IPS-11a (cell line): ENCODE measurements around the gene MIOX.
"Not testable (repeated sequence)": the region's sequence is repeated elsewhere in the genome, so short reads cannot be mapped to it uniquely, and the experiment has no call there.

Experiments used
- H3K4me3 ChIP-seq: one replicate; pipeline ENCODE4 v1.5.1; 2013; ENCODE audit warnings: low read depth, low read length, control low read depth

MIOX gene

DNA sequence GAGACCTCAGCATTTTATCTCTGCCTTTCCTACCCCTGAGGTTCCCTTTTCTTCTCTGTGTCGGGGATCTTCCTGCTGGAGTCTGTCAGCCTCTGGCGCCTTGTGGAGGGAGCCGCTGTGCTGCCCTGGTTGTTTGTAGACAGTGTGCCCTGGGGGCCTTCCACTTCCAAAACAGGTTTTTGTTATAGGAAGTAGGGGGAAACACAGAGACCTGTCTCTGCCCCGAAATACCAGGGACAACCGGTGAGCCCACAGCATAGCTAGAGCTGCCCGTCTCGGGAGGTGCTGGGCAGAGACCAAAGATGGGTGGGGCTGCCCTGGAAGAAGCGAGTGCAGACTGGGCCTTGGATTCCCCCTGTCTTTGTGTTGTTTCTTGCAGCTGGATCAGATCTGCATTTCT lies 29.4 kb downstream of the MIOX start:
- H3K4me3 ChIP-seq = no peak overlapping the region

DNA sequence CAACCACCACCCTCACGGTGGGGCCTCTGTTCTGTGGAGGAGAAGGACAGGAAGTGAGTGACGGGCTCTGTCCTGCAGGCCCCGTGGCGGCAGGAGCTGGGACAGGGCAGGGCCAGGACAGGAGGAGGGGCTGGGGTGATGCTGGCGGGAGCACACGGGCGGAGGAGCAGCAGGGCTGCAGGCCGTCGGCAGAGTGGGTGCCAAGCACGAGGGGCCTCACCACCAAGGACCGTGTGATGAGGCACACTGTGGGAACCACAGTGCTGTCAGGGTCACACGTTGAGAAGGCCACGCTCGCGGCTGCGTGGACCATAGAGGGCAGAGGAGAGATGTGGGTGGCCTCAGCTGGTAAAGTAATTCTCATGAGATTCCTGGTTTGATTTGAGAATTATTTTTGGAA lies 30.2 kb downstream of the MIOX start:
- no peak overlapping the region for H3K4me3 ChIP-seq

DNA sequence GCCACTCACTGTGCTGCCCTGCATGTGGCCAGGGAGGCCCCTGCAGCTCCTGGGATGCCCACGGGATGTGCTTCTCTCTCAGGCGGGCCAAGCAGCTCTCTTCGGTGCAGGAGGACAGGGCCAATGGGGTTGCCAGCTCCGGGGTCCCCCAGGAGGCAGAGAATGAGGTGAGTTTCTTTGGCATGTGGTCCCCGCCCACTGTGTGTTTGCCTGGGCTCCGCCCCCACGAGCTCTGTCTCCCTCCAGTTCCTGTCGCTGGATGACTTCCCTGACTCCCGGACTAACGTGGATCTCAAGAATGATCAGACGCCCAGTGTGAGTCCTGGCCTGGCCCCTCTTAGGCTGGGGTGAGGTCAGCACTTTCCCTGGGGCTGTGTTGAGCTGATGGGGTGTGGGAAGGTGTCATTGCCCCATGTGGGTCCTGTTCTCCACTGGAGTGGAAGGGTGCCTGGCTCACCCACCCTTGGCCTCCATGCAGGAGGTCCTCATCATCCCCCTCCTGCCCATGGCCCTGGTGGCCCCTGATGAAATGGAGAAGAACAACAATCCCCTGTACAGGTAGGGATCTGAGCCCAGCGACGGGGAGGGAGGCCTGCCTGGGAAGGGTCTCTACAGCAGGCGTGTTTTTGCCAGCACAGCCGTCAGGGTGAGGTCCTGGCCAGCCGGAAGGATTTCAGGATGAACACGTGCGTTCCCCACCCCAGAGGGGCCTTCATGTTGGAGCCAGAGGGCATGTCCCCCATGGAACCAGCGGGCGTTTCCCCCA lies 31.0 kb downstream of the MIOX start:
- H3K4me3 ChIP-seq = no peak overlapping the region

DNA sequence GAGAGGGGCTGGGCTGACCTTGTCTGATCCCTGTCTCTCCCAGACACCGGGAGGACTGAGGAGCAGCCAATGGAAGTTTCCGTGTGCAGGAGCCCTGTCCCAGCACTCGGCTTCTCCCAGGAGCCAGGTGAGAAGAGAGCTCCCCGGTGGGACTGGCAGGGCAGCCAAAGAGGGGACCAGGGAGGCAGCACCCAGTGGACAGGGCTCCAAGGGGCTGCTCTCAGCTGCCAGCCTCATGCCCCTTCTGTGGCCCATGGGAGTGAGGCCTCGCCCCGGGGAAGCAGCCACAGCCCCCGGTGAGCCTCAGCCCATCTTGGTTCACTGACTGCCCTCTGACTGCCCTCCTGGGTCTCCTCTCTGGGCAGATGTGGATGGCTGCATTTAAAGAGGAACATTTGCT lies 31.9 kb downstream of the MIOX start:
- no peak overlapping the region for H3K4me3 ChIP-seq

DNA sequence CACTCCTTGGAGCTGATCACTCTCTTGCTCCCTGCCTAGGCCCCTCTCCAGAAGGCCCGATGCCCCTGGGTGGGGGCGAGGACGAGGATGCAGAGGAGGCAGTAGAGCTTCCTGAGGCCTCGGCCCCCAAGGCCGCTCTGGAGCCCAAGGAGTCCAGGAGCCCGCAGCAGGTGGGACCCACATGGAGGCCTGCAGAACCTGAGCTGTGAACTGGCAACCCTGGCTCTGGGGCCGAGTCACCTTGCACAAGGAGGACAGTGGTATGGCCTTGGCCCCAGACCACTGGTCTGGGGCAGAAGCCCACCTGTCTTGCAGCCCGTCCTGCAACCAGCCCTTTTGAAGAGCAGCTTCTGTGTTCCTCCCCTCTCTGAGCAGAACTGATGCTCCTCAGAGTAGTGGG lies 32.5 kb downstream of the MIOX start:
- H3K4me3 ChIP-seq = no peak overlapping the region

DNA sequence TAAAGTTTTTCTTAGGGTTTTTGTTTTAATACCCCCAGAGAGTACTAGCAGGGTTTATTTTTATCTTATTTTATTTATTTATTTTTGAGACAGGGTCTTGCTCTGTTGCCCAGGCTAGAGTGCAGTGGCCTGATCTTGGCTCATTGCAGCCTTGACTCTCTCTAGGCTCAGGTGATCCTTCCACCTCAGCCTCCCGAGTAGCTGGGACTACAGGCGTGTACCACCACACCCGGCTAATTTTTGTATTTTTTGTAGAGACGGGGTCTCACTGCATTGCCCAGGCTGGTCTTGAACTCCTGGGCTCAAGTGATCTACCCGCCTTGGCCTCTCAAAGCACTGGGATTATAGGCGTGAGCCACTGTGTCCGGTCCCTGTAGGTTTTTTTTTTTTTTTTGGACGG lies 33.5 kb downstream of the MIOX start:
- H3K4me3 ChIP-seq = not testable (repeated sequence)

DNA sequence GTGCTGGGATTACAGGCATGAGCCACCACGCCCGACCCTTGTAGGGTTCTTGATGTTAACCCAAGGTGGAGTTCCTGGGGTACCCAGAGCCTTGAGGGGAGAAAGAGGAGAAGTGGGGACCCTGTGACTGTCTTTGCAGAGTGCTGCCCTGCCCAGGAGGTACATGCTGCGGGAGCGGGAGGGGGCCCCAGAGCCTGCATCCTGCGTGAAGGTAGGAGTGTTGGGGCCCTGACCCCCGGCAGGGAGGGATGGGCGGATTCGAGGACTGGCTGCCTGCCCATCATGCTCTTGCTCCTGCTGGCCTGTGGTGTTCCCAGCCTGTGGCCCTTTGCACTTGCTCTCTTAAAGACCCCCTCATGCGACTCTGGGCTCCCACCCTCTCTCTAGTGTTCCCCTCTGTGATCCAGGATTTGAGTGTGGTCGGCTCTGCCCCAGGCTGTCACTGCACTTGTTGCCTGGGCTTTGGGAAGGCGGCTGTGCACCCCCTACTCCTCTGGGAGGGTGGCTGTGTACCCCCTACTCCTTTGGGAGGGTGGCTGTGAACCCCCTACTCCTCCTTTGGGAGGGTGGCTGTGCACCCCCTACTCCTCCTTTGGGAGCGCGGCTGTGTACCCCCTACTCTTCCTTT lies 34.3 kb downstream of the MIOX start:
- H3K4me3 ChIP-seq = no peak overlapping the region

DNA sequence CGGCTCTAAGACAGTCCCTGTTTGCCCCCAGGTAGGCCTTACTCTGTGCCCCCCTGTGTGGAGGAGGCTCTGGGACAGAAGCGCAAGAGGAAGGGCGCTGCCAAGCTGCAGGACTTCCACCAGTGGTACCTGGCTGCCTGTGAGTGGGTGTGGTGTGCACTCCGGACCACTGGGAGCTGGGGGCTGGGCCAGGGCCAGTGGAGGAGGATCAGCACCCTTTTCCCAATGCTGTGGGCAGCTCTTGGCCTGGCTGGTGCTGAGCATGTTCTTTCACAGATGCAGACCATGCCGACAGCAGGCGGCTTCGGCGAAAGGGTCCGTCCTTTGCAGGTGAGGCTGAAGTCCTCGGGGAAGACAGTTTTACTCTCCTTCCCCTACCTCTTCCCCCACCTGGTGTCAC lies 35.1 kb downstream of the MIOX start:
- H3K4me3 ChIP-seq = no peak overlapping the region

DNA sequence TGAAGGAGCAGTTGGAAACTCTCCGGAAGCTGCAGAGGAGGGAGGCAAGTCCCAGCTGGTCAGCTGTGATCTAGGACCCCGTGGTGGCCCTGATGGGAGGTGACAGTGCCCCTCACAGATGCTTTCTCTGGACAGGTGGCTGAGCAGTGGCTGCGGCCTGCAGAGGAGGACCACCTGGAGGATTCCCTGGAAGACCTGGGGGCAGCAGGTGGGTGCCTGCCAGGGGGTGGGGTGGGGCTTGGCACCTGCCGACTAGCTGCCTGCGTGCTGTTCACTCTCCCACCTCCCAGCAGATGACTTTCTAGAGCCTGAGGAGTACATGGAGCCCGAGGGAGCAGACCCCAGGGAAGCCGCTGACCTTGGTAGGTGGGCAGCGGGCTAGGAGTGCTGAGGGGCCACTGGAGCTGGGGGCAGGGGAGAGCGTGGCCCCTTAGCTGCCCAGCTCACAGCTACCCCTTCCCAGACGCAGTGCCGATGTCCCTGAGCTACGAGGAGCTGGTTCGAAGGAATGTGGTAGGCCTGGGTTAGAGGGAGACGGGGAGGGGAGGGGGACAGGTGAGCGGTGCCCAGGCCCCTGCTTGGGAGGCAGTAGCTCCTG lies 35.6 kb downstream of the MIOX start:
- H3K4me3 ChIP-seq = no peak overlapping the region

DNA sequence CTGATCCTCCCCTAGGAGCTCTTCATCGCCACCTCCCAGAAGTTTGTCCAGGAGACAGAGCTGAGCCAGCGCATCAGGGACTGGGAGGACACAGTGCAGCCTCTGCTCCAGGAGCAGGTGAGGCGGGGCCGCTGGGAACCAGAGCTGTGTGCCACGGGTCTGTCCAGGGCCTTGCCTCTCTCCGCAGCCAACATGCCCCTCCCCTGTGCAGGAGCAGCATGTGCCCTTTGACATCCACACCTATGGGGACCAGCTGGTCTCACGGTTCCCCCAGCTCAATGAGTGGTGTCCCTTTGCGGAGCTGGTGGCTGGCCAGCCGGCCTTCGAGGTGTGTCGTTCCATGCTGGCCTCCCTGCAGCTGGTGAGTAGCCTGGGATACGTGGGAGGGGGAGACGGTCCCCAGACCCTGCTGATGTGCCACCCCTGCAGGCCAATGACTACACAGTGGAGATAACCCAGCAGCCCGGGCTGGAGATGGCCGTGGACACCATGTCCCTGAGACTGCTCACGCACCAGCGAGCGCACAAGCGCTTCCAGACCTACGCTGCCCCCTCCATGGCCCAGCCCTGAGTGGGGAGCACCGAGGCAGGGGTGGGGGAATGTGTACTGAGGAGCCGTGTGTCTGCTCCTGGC lies 36.3 kb downstream of the MIOX start:
- no peak overlapping the region for H3K4me3 ChIP-seq

DNA sequence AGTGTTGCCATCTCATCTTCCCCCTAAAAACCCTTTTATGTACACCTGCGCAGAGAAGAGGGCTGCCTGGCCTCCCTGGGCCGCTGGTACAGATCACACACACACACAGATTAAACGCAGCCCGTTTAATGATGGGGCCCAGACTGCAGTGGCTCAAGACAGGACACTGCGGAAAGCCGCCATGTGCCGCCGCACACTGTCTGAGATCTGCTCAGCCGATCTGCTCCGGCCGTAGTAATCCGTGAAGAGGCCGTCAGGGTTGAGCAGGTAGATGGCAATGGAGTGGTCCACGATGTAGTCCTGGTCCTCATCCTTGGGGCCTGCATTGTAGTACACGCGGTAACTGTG lies 36.8 kb downstream of the MIOX start:
- H3K4me3 ChIP-seq = no peak overlapping the region

DNA sequence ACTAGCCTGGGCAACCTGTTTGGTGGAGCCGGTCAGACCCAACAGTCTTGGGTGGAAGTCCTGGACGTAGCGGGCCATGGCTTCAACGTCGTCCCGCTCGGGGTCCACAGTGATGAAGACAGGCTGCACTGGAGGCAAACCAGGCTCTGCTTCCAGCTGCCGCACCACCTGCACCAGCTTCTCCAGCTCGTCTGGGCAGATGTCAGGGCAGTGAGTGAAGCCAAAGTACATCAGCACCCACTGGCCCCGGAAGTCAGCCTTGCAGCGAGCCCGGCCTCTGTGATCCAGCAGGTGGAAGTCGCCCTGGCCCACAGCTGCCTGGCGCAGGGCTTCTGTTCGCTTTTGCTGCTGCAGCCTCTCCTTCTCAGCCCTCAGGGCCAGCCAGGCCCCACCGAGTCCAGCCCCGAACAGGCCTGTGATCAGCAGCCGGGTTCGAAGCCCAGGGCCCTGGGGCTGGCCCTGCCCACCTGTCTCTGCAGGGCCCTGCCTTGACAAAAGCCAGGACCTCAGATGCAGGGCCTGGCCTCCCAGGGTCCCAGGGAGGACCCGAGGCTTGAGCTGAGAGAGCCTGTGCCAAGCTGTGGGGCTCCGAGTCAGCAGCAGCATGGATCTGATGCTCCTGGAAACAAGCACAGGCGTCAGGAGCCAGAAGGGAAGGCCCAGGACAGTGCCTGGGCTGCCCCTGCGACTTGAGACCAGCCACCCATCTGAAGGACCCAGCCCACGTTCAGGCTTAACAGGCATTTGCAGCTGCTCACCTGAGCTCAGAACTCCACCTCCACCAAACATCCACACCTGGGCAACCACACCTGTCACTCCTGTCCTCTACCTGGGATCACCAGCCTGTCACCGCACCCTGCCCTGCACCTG lies 37.4 kb downstream of the MIOX start:
- H3K4me3 ChIP-seq = no peak overlapping the region

DNA sequence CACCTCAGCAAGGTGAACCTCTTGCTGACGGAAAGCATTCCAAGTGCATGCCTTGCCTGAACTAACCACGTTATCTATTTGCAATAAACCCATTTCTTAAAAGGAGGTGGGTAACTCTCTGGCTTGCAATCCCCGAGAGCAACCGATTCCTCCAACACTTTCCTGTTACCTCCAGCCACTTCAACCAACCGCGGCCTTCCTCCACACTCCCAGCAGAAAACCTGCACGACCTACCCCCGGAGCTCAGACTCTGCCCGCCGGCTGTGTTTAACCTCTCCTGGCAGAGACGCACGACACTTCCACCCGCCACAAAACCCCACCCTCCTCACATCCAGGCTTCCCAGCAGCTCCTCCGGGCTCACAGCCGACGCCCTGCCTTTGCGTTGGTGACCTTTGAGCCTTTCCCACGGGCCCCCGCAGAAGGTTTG lies 38.0 kb downstream of the MIOX start:
- peak overlapping the region; percentile 69 for H3K4me3 ChIP-seq

DNA sequence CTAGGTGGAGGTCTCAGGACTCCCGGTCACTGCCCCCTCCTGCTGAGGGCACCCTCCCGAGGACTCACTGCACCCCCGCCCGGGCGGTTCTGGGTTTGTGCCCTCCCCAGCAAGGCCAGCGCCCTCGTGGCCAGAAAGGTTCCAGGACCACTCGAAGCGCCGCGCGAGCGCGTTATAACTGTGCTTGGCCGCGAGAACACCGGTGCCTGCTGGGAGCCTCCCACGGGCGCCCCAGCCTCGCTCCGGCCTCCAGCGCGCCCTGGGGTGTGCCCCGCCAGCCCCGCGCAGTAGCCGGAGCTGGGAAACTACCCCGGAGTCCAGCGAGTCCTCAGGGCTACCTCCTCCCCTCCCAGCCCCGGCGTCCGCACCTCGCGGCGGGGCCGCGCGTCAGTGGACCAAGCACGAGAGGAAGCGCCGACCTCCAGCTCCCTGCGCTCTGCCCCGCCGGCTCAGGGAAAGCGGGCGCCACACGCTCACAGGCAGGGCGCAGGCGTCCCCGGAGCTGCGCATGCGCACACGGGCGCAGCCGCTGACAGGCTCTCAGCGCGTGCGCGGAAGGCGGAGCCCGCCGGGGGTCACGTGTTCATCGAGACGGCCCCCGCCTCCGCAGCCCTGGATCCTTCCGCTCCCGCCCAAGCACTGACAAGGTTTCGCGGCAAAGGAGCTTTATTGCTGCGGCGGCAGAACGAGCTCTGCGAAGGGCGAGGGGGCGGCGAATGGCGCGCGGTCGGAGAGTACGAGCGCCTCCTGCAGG lies 38.6 kb downstream of the MIOX start, which contains the start of gene SCO2:
TSS of gene SCO2 (minus strand) at position 495 of the 754 bp plus-strand sequence. CDS start 1,187 bp downstream, outside the sequence.
- peak within 1 kb of the TSS; percentile 69 for H3K4me3 ChIP-seq

DNA sequence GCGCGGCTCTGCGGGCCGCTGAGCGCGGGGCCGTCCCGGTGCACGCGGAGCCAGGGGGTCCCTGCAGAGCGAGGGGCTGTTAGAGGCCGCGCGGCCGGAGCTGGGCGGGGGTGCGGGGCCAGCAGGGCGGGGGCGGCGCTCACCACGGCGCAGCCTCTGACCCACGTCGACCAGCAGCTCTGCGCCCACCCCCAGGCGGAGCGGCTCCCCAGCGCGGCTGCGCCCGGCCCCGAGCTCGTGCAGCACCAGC lies 39.1 kb downstream of the MIOX start:
- H3K4me3 ChIP-seq = peak overlapping the region; percentile 69

DNA sequence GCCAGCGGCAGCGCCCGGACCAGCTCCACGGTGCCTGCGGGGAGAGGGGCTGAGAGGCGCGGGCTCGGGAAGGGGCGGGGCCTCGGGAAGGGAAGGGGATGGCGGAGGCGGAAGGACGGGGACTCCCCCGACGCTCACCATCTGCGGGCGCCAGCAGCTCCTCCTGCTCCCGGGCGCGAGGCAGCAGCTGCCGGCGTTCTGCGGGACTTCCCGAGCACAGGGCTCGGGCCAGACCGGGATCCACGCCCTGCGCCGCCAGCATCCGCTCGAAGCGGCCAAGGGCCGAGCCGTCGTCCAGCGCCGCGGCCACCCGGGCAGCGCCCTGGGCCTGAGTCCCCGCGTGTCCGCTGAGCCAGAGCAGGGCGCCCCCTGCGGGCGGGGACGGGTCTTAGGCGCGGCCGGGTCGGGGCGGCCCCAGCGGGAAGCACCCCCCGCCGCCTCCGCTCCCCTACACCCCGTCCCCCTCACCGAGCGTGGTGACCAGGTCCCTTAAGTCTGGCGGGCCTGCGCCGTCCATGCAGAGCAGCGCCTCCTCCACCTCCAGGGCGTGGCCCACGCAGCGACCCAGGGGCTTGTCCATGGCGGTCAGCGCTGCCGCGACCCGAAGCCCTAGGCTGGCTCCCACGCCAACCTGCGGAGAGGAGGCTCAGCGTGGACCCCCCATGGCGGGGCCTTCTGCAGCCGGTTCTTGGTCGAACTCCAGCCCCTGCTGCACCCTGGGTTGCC lies 39.6 kb downstream of the MIOX start:
- peak overlapping the region; percentile 69 for H3K4me3 ChIP-seq

DNA sequence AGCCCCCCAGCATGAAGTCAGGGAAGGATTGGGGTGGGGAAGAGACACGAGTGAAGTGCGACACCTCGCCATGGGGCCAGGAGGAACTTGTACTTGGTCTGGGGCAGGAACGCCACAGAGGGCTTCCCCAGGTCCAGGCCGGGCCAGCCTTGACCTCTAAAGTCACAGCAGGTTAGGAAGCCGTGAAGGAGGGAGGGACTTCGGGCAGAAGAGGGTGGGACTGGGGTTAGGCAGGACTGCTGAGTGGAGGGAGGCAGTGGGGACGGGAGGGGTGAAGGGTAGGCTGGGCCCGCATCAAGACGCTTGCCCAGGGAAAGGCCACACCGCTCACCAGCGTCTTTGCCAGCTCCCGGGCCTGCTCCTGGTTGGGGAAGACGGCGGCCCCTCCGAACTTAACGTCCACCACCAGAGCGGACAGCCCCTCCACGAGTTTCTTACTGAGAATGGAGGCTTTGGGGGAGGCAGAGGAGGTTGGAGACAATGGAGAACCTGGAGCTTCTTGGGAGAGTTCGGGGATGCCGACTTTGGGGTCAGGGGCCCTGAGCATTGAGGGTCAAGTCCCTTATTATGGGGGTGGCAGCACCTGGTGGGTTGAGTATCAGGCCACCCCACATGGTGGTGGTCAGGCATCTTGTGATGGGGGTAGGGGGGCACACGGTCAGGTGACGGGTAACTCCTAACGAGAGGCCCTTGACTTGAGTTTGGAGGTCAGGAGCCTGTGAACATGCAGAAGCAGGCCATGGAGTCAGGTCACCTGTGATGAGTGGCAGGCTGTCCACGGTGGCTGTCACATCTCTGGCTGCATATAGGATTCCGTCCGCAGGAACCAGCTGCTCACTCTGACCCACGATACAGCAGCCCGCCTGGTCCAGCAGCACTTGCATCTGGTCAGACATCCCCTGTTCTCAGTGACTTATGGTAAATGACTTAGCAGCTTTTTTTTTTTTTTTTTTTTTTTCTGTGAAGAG lies 40.5 kb downstream of the MIOX start:
- H3K4me3 ChIP-seq = peak overlapping the region; percentile 69

DNA sequence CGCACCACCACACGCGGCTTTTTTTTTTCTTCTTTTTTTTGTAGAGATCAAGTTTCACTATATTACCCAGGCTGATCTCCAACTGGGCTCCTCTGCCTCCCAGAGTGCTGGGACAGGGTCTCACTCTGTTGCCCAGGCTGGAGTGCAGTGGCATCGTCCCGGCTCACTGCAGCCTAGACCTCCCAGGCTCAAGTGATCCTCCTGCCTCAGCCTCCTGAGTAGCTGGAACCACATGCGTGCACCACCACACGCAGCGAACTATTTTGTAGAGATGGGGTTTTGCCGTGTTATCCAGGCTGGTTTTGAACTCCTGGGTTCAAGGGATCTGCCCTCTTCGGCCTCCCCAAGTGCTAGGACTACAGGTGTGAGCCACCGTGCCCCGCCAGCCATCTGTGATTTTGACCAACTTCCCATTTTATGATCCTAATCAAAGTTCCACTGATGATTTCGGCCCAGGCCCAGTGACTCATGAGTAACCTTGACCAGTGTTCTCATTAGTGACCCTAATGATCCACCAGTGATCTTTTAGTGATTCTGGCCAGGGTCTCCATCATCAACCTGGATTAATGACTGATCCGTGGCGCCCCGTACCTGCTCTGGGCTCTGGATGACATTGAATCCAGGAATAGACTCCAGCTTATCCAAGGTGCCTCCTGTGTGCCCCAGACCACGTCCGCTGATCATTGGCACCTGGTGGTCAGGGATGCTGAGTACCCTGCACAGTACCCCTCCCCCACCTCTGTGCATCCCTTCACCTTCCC lies 41.4 kb downstream of the MIOX start:
- no peak overlapping the region for H3K4me3 ChIP-seq
